Loucy (cell line): ENCODE results near the gene BMP6.

Experiments
- H2AFZ ChIP-seq: fragments of 200-600 bp; sonication (generic); 2 replicates; pipeline ENCODE4 v1.6.0; 2016; ENCODE audit warnings: antibody characterized with exemption, mild to moderate bottlenecking, low read length, moderate library complexity
- H3F3A ChIP-seq: fragments of 200-600 bp; 2 replicates; pipeline ENCODE4 v1.6.0; 2016; ENCODE audit warnings: antibody characterized with exemption, low read depth, mild to moderate bottlenecking
- H3K27me3 ChIP-seq: fragments of 200-600 bp; sonication (generic); 2 replicates; pipeline ENCODE4 v1.6.1; 2014; ENCODE audit warnings: low read length, mild to moderate bottlenecking; ENCODE audit not compliant: insufficient read depth, poor library complexity, severe bottlenecking
- H3K36me3 ChIP-seq: fragments of 200-600 bp; sonication (generic); 2 replicates; pipeline ENCODE4 v1.6.1; 2016; ENCODE audit warnings: low read length; ENCODE audit not compliant: insufficient read depth
- H3K4me1 ChIP-seq: fragments of 200-600 bp; sonication (generic); 2 replicates; pipeline ENCODE4 v1.5.1; 2014; ENCODE audit warnings: low read length, mild to moderate bottlenecking; ENCODE audit not compliant: insufficient read depth, poor library complexity, severe bottlenecking
- H3K4me2 ChIP-seq: fragments of 200-600 bp; sonication (generic); 2 replicates; pipeline ENCODE4 v1.6.0; 2014; ENCODE audit warnings: antibody characterized with exemption, low read length, low read depth, mild to moderate bottlenecking; ENCODE audit not compliant: poor library complexity, severe bottlenecking
- H3K4me3 ChIP-seq: fragments of 200-600 bp; sonication (generic); 2 replicates; pipeline ENCODE4 v1.5.1; 2014; ENCODE audit warnings: low read length, mild to moderate bottlenecking, mixed read lengths; ENCODE audit not compliant: poor library complexity, severe bottlenecking
- H3K79me2 ChIP-seq: fragments of 200-600 bp; sonication (generic); 2 replicates; pipeline ENCODE4 v1.6.1; 2014; ENCODE audit warnings: low read length; ENCODE audit not compliant: insufficient read depth
- H3K9ac ChIP-seq: fragments of 200-600 bp; sonication (generic); 2 replicates; pipeline ENCODE4 v1.6.0; 2014; ENCODE audit warnings: mild to moderate bottlenecking, low read depth, low read length, moderate library complexity; ENCODE audit not compliant: poor library complexity, severe bottlenecking
- H3K9me2 ChIP-seq: fragments of 200-600 bp; sonication (generic); replicated peaks from 2 replicates; pipeline ENCODE4 v1.6.1; 2016; ENCODE audit warnings: low read depth, low read length, mixed read lengths
- H3K9me3 ChIP-seq: fragments of 200-600 bp; sonication (generic); 2 replicates; pipeline ENCODE4 v1.6.1; 2014; ENCODE audit warnings: mild to moderate bottlenecking, antibody characterized with exemption, low read length, low read depth; ENCODE audit not compliant: insufficient read depth
- H4K20me1 ChIP-seq: fragments of 200-600 bp; sonication (generic); 2 replicates; pipeline ENCODE4 v1.6.0; 2014; ENCODE audit warnings: antibody characterized with exemption, low read length, mild to moderate bottlenecking; ENCODE audit not compliant: insufficient read depth, poor library complexity, severe bottlenecking
- CTCF ChIP-seq: fragments of 200-600 bp; sonication (generic); conservative IDR thresholded peaks from 2 replicates; pipeline ENCODE4 v1.5.1; 2014; ENCODE audit warnings: mild to moderate bottlenecking, antibody characterized with exemption, low read length
- EZH2phosphoT487 ChIP-seq: fragments of 200-600 bp; IDR thresholded peaks from 2 replicates; pipeline ENCODE4 v1.6.1; 2018; ENCODE audit warnings: antibody characterized with exemption, mild to moderate bottlenecking, moderate library complexity, borderline replicate concordance

The BMP6 gene

GRCh38 chr6:7770111-7770510 is 44.2 kb downstream of the BMP6 start:
- no peaks in the 10 kb centered on the region for H4K20me1 ChIP-seq
- H3K4me3 ChIP-seq: no peak overlapping the region
- H3K4me2 ChIP-seq: no peak overlapping the region
- H3K79me2 ChIP-seq: no peaks in the 10 kb centered on the region
- TF ChIP-seq CTCF (no peak), EZH2phosphoT487 (no peak)
- no peaks in the 10 kb centered on the region for H3F3A ChIP-seq
- H3K9me3 ChIP-seq: no peaks in the 10 kb centered on the region
- no peak overlapping the region for H3K9ac ChIP-seq
- no peaks in the 10 kb centered on the region for H3K9me2 ChIP-seq
- no peaks in the 10 kb centered on the region for H3K27me3 ChIP-seq
- H3K36me3 ChIP-seq: no peaks in the 10 kb centered on the region
- no peak overlapping the region for H2AFZ ChIP-seq
- H3K4me1 ChIP-seq: no peaks in the 10 kb centered on the region

- Histone ChIP-seq H3K36me3 (no peaks in the 10 kb centered on the region), H3F3A (no peaks in the 10 kb centered on the region), H3K27me3 (no peaks in the 10 kb centered on the region), H3K9me2 (no peaks in the 10 kb centered on the region), H2AFZ (no peak overlapping the region), H3K79me2 (no peaks in the 10 kb centered on the region), H3K9ac (no peak overlapping the region), H3K4me3 (no peak overlapping the region), H3K4me2 (no peak overlapping the region), H3K9me3 (no peaks in the 10 kb centered on the region), H3K4me1 (no peaks in the 10 kb centered on the region), H4K20me1 (no peaks in the 10 kb centered on the region)
- no peak for TF ChIP-seq EZH2phosphoT487
- no peak for TF ChIP-seq CTCF
These were observed 44.7 kb downstream of the BMP6 start for GRCh38 chr6:7770601-7771000.

- Histone ChIP-seq H2AFZ (no peak overlapping the region), H3K9me3 (no peaks in the 10 kb centered on the region), H3K4me3 (no peak overlapping the region), H3K79me2 (no peaks in the 10 kb centered on the region), H3K9me2 (no peaks in the 10 kb centered on the region), H4K20me1 (no peaks in the 10 kb centered on the region), H3K9ac (no peak overlapping the region), H3K4me1 (peaks cover 4% of the 10 kb centered on the region), H3F3A (no peaks in the 10 kb centered on the region), H3K4me2 (no peak overlapping the region), H3K27me3 (no peaks in the 10 kb centered on the region), H3K36me3 (no peaks in the 10 kb centered on the region)
- TF ChIP-seq EZH2phosphoT487 (no peak), CTCF (no peak)
These were observed 47.4 kb downstream of the BMP6 start for GRCh38 chr6:7773322-7773721.
